GM12801 (cell line): ENCODE measurements around the gene GPR155.

Experiments
- CTCF ChIP-seq: IDR thresholded peaks from one replicate; pipeline ENCODE4 v1.5.1; 2011; ENCODE audit warnings: control low read depth; ENCODE audit not compliant: insufficient read length; ENCODE audit errors: extremely low read depth

GPR155 gene

GRCh38 chr2:174524527-174524926 is 37.7 kb upstream of the GPR155 start:
- TF ChIP-seq CTCF: no peak

- TF ChIP-seq CTCF: no peak
Observed at GRCh38 chr2:174522553-174522952, 35.7 kb upstream of the GPR155 start.

GRCh38 chr2:174518395-174518794 is 31.6 kb upstream of the GPR155 start:
- no peak for TF ChIP-seq CTCF

GRCh38 chr2:174516501-174517378 is 29.9 kb upstream of the GPR155 start:
- no peak for TF ChIP-seq CTCF

- TF ChIP-seq CTCF: no peak
Observed at GRCh38 chr2:174512345-174512744, 25.5 kb upstream of the GPR155 start.

- no peak for TF ChIP-seq CTCF
Observed at GRCh38 chr2:174511580-174512260, 24.9 kb upstream of the GPR155 start.

- no peak for TF ChIP-seq CTCF
Observed at GRCh38 chr2:174510583-174511189, 23.9 kb upstream of the GPR155 start.
